ENCODE data around the gene CGB8. TPM values are rescaled to one million over a fixed set of nuclear protein-coding genes. Genes with fewer than 3 reads are reported as not detected.
"Not testable (repeated sequence)": the region's sequence is repeated elsewhere in the genome, so short reads cannot be mapped to it uniquely, and the experiment has no call there.

The CGB8 gene
- total RNA-seq, result not detected

GRCh38 chr19:49049011-49049410 lies at the start of gene CGB8:
TSS of gene CGB8 (minus strand) at chr19:49049111. CDS start at chr19:49048739, 372 bp downstream.
- DNase-seq, result not testable (repeated sequence)

GRCh38 chr19:49097453-49098288 lies 48.8 kb upstream of the CGB8 start:
- DNase-seq, result peak; percentile 70

- no peak for DNase-seq
Measured at GRCh38 chr19:49094505-49095482, 45.9 kb upstream of the CGB8 start.

- no peak for DNase-seq
Measured at GRCh38 chr19:49092686-49093085, 43.8 kb upstream of the CGB8 start.

- no peak for DNase-seq
Measured at GRCh38 chr19:49091391-49092038, 42.6 kb upstream of the CGB8 start.

GRCh38 chr19:49086296-49086695 lies 37.4 kb upstream of the CGB8 start:
- no peak for DNase-seq

- no peak for DNase-seq
Measured at GRCh38 chr19:49085868-49086232, 36.9 kb upstream of the CGB8 start.

GRCh38 chr19:49085020-49085867 lies 36.3 kb upstream of the CGB8 start, which contains the start of gene SNRNP70:
TSS of gene SNRNP70 (plus strand) at chr19:49085451. CDS start at chr19:49086415, 964 bp downstream.
- peak; percentile 98 for DNase-seq

- DNase-seq, result no peak
Measured at GRCh38 chr19:49084206-49085019, 35.5 kb upstream of the CGB8 start.

- DNase-seq, result no peak
Measured at GRCh38 chr19:49081273-49081672, 32.4 kb upstream of the CGB8 start.

GRCh38 chr19:49080392-49080791 lies 31.5 kb upstream of the CGB8 start:
- no peak for DNase-seq

GRCh38 chr19:49074869-49075268 lies 26.0 kb upstream of the CGB8 start:
- DNase-seq, result not testable (repeated sequence)

- DNase-seq, result no peak
Measured at GRCh38 chr19:49073514-49074378, 24.8 kb upstream of the CGB8 start.

GRCh38 chr19:49071860-49072547 lies 23.1 kb upstream of the CGB8 start:
- no peak for DNase-seq

- DNase-seq, result no peak
Measured at GRCh38 chr19:49070416-49070815, 21.5 kb upstream of the CGB8 start.

- DNase-seq, result no peak
Measured at GRCh38 chr19:49069026-49069425, 20.1 kb upstream of the CGB8 start.

- DNase-seq, result no peak
Measured at GRCh38 chr19:49067554-49067953, 18.6 kb upstream of the CGB8 start.

GRCh38 chr19:49065905-49066512 lies 17.1 kb upstream of the CGB8 start:
- no peak for DNase-seq

All from effector CD4-positive, alpha-beta T cell (primary cell).